Endothelial cell of umbilical vein (primary cell): ENCODE data around the gene PSME4. TPM values are rescaled to one million over a fixed set of nuclear protein-coding genes. Genes with fewer than 3 reads are reported as not detected.
"Not testable (repeated sequence)": the region's sequence is repeated elsewhere in the genome, so short reads cannot be mapped to it uniquely, and the experiment has no call there.

Experiments used
- BruUV-seq: library from RNA; stranded (reverse); fragments of 400-500 nt; replicated peaks from 2 replicates; lab custom pipeline; 2021; lab: Mats Ljungman, UMichigan
- CTCF ChIA-PET: fragments of 300-600, 350-600 bp; sonication (Branson Sonifier 250); formaldehyde crosslinking; loops from one replicate; lab custom pipeline; 2021; ENCODE audit warnings: antibody characterized with exemption, inconsistent platforms; lab: Charles Lee
- POLR2A ChIA-PET: fragments of 300-600, 350-600 bp; sonication (Branson Sonifier 250); formaldehyde crosslinking; loops from one replicate; lab custom pipeline; 2021; ENCODE audit warnings: antibody characterized with exemption, inconsistent platforms; lab: Charles Lee
- DNase-seq: peaks from one replicate; pipeline ENCODE4 v3.0.0-alpha.2; 2011; ENCODE audit warnings: low read depth, low spot score
- FAIRE-seq: peaks from 2 replicates; lab custom pipeline; 2011; peaks lifted over from hg19 to GRCh38; lab: Jason Lieb, UNC
- H2AFZ ChIP-seq: 2 replicates; pipeline ENCODE4 v1.6.0; 2012; ENCODE audit warnings: low read depth, low read length, control low read depth, inconsistent platforms
- H3K27ac ChIP-seq: 2 replicates; pipeline ENCODE4 v1.5.1; 2011; ENCODE audit warnings: low read depth, mild to moderate bottlenecking, control low read depth, low read length, moderate library complexity; ENCODE audit not compliant: insufficient read depth
- H3K27me3 ChIP-seq, 2 experiments: 2 replicates each; pipeline versions ENCODE4 v1.6.0 to v1.6.1; 2011; ENCODE audit warnings: low read length in 2 of 2, mixed read lengths in 1 of 2; ENCODE audit not compliant: control insufficient read depth in 2 of 2, insufficient read depth in 2 of 2
- H3K36me3 ChIP-seq, 2 experiments: 2 replicates in 1 of 2; 3 replicates in 1 of 2; pipeline ENCODE4 v1.5.1; 2011; ENCODE audit warnings: low read length in 2 of 2, mild to moderate bottlenecking in 1 of 2, moderate library complexity in 1 of 2; ENCODE audit not compliant: control insufficient read depth in 2 of 2, insufficient read depth in 2 of 2; ENCODE audit errors: extremely low read depth in 1 of 2
- H3K4me1 ChIP-seq: 3 replicates; pipeline ENCODE4 v1.5.1; 2011; ENCODE audit warnings: mild to moderate bottlenecking, low read length; ENCODE audit not compliant: control insufficient read depth, insufficient read depth; ENCODE audit errors: extremely low read depth
- H3K4me2 ChIP-seq: 2 replicates; pipeline ENCODE4 v1.6.1; 2011; ENCODE audit warnings: low read length, control low read depth, mixed read lengths; ENCODE audit not compliant: insufficient read depth
- H3K4me3 ChIP-seq, 3 experiments: fragments of 200-600 bp in 1 of 3; sonication (generic), shearing (Covaris generic) in 1 of 3; replicated peaks in 1 of 3; 2 replicates each; pipeline ENCODE4 v1.5.1; 2011 to 2016; ENCODE audit warnings: control low read depth in 3 of 3, low read length in 3 of 3, mild to moderate bottlenecking in 2 of 3, inconsistent platforms in 1 of 3, low read depth in 1 of 3, moderate library complexity in 1 of 3; ENCODE audit not compliant: insufficient read depth in 1 of 3
- H3K79me2 ChIP-seq: 2 replicates; pipeline ENCODE4 v1.6.0; 2012; ENCODE audit warnings: low read length, inconsistent platforms; ENCODE audit not compliant: control insufficient read depth, insufficient read depth
- H3K9ac ChIP-seq: replicated peaks from 2 replicates; pipeline ENCODE3; 2011; ENCODE audit warnings: low read length, control low read depth; ENCODE audit not compliant: insufficient read depth; ENCODE audit errors: extremely low read depth
- H3K9me1 ChIP-seq: replicated peaks from 3 replicates; pipeline ENCODE4 v1.6.0; 2011; ENCODE audit warnings: mild to moderate bottlenecking, low read length; ENCODE audit not compliant: control insufficient read depth, insufficient read depth; ENCODE audit errors: extremely low read depth
- H3K9me3 ChIP-seq: replicated peaks from 2 replicates; pipeline ENCODE4 v1.5.1; 2012; ENCODE audit warnings: low read length, inconsistent platforms; ENCODE audit not compliant: control insufficient read depth, insufficient read depth
- H4K20me1 ChIP-seq: replicated peaks from 2 replicates; pipeline ENCODE3; 2011; ENCODE audit warnings: mild to moderate bottlenecking, low read length; ENCODE audit not compliant: control insufficient read depth, insufficient read depth; ENCODE audit errors: extremely low read depth
- EZH2 ChIP-seq: IDR thresholded peaks from 2 replicates; pipeline ENCODE4 v1.6.1; 2012; ENCODE audit warnings: borderline replicate concordance, low read depth, mild to moderate bottlenecking, moderate library complexity, low read length, inconsistent platforms; ENCODE audit not compliant: severe bottlenecking
- FOS ChIP-seq: IDR thresholded peaks from 2 replicates; pipeline ENCODE4 v1.6.1; 2011; ENCODE audit warnings: mild to moderate bottlenecking, low read length, moderate library complexity, borderline replicate concordance; ENCODE audit not compliant: insufficient read depth
- GATA2 ChIP-seq: IDR thresholded peaks from 2 replicates; pipeline ENCODE4 v1.7.0; 2011; ENCODE audit warnings: low read depth, mild to moderate bottlenecking, moderate library complexity, mixed read lengths, low read length; ENCODE audit not compliant: insufficient read length, insufficient read depth
- JUN ChIP-seq: IDR thresholded peaks from 2 replicates; pipeline ENCODE4 v1.6.1; 2011; ENCODE audit warnings: borderline replicate concordance, low read depth; ENCODE audit not compliant: insufficient read length, insufficient read depth
- MAX ChIP-seq: IDR thresholded peaks from 2 replicates; pipeline ENCODE4 v1.6.1; 2011; ENCODE audit not compliant: insufficient read depth, insufficient read length
- MYC ChIP-seq: IDR thresholded peaks from one replicate; pipeline ENCODE4 v1.6.1; 2011; ENCODE audit warnings: mild to moderate bottlenecking, low read depth, low read length
- POLR2A ChIP-seq: IDR thresholded peaks from 2 replicates; pipeline ENCODE4 v1.6.1; 2012; ENCODE audit warnings: low read depth, mild to moderate bottlenecking, control low read depth, low read length
- POLR2AphosphoS5 ChIP-seq: IDR thresholded peaks from 2 replicates; pipeline ENCODE4 v1.6.1; 2012; ENCODE audit warnings: low read depth, mild to moderate bottlenecking, control low read depth, low read length, moderate library complexity; ENCODE audit not compliant: insufficient read depth
- dilution Hi-C: fragments of 300-500 bp; cut with MboI; formaldehyde crosslinking; loops from one replicate; pipeline ENCODE4 v1.15.0; 2019; ENCODE audit warnings: low sequenced_read_pairs; ENCODE audit not compliant: extremely low pct_ligation_motif_present
- intact Hi-C: fragments of 100-400 bp; cut with micrococcal nuclease; formaldehyde crosslinking; loops from one replicate; pipeline ENCODE4 v1.10.0; 2022
- polyA plus RNA-seq, 4 experiments: library from polyadenylated mRNA; depleted of rRNA in 3 of 4; stranded (reverse) in 3 of 4; unstranded in 1 of 4; fragments of >200 nt; gene quantifications; 2 replicates each; pipeline versions ENCODE4 v1.2.1 to v1.2.3, GENCODE V29; 2011 to 2012; ENCODE audit warnings: missing spikeins in 1 of 4
- total RNA-seq: library from RNA; stranded (reverse); gene quantifications from 2 replicates; pipeline ENCODE4 v1.2.3, GENCODE V29; 2021
- TF ChIP-seq, protein P1 (sequence below), 2 donors: IDR thresholded peaks; 1 replicate in 1 of 2; 2 replicates in 1 of 2; pipeline ENCODE4 v1.5.1; 2011; ENCODE audit warnings: low read length in 2 of 2, mild to moderate bottlenecking in 2 of 2, moderate library complexity in 2 of 2, control low read depth in 1 of 2, inconsistent platforms in 1 of 2, low read depth in 1 of 2; ENCODE audit not compliant: insufficient read depth in 1 of 2; ENCODE audit errors: extremely low read depth in 1 of 2

The PSME4 gene
- total and polyA plus RNA-seq, 2 donors (not counting 3 experiments of a cell fraction or from before 2014, with no cell fraction given), result 24.7 to 82.6 TPM

DNA sequence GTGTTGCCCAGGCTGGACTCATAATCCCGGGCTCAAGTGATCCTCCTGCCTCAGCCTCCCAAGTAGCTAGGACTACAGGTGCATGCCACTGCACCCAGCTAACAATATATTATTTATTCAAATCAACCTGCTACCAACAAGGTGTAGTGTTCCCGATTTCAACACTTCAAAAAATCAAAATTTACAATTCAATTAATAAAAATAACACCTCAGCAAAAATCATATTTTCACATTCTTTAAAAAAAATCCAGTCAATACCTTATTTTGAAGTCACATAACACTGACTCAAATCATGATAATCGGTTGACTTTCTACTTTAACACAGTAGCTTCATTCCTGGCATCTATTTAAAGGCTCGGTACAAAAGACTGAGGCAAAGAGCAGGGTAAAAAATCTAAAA is 118.3 kb downstream of the PSME4 start:
- no peaks in the 10 kb centered on the region for H3K4me1 ChIP-seq
- ChIA-PET POLR2A (no interaction called here), CTCF (no interaction called here)
- H3K27ac ChIP-seq, result no peak overlapping the region
- no peak overlapping the region for H3K4me2 ChIP-seq
- H3K79me2 ChIP-seq, result no peaks in the 10 kb centered on the region
- no peak for FAIRE-seq
- no peak overlapping the region for H2AFZ ChIP-seq
- no peaks in the 10 kb centered on the region for H4K20me1 ChIP-seq
- no TSS peak for BruUV-seq
- no peak overlapping the region for H3K4me3 ChIP-seq
- peaks cover 6 to 7% of the 10 kb centered on the region in 2 experiments for H3K36me3 ChIP-seq
- H3K9me1 ChIP-seq, result no peaks in the 10 kb centered on the region
- no peaks in the 10 kb centered on the region for H3K27me3 ChIP-seq
- no peak for DNase-seq
- dilution Hi-C loops (no loop called here), intact Hi-C loops (no loop called here)
- no peaks in the 10 kb centered on the region for H3K9me3 ChIP-seq
- TF ChIP-seq EZH2 (no peak), GATA2 (no peak), MYC (no peak), POLR2A (no peak), POLR2AphosphoS5 (no peak), JUN (no peak), MAX (no peak), FOS (no peak)
- TF ChIP-seq, protein P1, sequence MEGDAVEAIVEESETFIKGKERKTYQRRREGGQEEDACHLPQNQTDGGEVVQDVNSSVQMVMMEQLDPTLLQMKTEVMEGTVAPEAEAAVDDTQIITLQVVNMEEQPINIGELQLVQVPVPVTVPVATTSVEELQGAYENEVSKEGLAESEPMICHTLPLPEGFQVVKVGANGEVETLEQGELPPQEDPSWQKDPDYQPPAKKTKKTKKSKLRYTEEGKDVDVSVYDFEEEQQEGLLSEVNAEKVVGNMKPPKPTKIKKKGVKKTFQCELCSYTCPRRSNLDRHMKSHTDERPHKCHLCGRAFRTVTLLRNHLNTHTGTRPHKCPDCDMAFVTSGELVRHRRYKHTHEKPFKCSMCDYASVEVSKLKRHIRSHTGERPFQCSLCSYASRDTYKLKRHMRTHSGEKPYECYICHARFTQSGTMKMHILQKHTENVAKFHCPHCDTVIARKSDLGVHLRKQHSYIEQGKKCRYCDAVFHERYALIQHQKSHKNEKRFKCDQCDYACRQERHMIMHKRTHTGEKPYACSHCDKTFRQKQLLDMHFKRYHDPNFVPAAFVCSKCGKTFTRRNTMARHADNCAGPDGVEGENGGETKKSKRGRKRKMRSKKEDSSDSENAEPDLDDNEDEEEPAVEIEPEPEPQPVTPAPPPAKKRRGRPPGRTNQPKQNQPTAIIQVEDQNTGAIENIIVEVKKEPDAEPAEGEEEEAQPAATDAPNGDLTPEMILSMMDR (IDR thresholded peaks at IDR 0.05; ENCODE audit: extremely low read depth in 1 of 2, insufficient read depth in 1 of 2, low read depth in 1 of 2, low read length in 2 of 2), result no peak
- no peak overlapping the region for H3K9ac ChIP-seq

- dilution Hi-C loops, H3K4me2 ChIP-seq, H2AFZ ChIP-seq, H3K4me1 ChIP-seq, H4K20me1 ChIP-seq, CTCF ChIA-PET, FAIRE-seq, POLR2A ChIA-PET, DNase-seq, H3K9me1 ChIP-seq, H3K4me3 ChIP-seq, intact Hi-C loops, H3K36me3 ChIP-seq, H3K79me2 ChIP-seq, H3K27ac ChIP-seq, H3K27me3 ChIP-seq, H3K9ac ChIP-seq, H3K9me3 ChIP-seq, BruUV-seq: not testable (repeated sequence)
Observed at GRCh38 chr2:53851052-53851757, 119.6 kb downstream of the PSME4 start.
